GM12873 (cell line): ENCODE results near the gene ADAM12.

Experiments used
- CTCF ChIP-seq: IDR thresholded peaks from 2 replicates; pipeline ENCODE4 v1.5.1; 2012; ENCODE audit warnings: low read depth, mild to moderate bottlenecking, moderate library complexity, low read length, control low read depth; ENCODE audit not compliant: insufficient read depth; ENCODE audit errors: missing control alignments

Gene ADAM12

GRCh38 chr10:126059076-126059826 is 329.0 kb downstream of the ADAM12 start:
- TF ChIP-seq CTCF = no peak

GRCh38 chr10:126058507-126058906 is 329.8 kb downstream of the ADAM12 start:
- no peak for TF ChIP-seq CTCF

DNA sequence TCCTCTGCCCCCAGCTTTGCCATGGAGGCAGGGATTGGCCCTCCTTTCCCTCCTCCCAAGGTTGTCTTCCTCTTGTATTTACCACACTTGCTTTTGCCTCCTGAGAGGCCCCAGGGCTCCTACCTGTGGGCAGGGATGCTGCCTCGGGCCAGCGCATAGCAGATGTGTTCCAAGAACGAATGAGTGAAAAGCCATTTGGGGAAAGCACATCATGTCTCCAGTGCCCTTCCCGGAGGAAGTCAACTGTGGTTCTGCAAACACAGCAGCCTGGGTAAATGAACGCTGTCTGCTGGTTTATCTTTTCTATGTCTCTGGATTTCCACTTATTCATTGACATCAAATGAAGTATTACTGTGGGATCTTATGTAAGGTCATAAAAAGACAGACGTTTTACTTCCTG is 330.2 kb downstream of the ADAM12 start:
- no peak for TF ChIP-seq CTCF

DNA sequence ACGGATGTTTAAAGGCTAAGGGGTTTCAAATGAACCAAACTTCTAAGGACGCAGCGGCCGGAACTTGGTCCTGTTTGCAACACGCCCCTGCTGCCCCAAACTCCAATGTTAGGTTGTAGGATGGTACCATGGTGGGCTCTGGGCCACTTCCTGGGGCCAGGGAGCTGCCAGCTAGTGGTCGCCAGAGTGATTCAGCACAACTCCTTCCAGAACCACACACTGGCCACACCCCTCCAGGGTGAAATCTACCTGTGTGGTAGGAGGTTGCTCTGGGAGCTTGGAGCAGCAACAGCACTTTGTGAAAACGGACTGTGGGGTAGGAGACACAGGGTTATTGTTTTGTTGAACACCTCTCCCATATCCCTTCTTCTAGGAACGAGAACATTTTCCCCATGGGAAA is 330.8 kb downstream of the ADAM12 start:
- TF ChIP-seq CTCF = no peak

DNA sequence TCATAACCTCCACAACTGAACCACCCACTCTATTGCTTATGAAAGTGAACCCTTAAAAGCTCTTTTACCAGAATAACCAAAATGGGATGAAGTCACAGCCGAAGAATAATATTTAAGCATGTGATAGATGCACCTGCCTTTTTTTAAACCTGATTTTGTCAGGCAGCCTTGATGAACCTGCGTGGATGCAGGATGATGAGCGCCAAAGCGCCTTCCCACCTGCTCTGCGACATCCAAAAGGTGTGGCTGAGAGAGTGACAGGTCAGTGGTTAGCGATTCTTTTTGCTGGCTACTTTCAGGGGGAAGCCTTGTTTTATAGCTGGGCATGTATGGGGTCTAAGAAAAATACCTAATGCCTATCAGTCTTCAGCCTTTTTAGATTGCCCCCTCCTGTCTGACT is 334.1 kb downstream of the ADAM12 start:
- no peak for TF ChIP-seq CTCF

DNA sequence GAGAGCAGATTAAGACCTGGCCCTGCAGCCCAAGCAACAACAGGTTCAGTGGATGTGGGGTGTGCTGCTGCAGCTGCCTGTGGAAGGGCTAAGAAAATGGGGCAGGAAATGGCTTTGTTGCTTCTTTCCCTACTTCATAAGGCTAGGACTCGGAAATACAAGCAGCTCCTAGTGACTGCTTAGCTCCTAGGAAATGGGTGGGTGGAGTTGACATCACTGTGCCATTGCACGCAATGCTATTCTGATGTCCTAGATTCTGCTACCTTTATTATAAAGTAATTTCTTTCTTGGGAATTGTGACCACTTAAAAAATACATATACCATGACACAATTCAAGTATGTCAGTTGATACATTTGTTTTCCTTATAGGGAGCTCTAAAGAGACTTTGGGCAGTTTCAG is 336.1 kb downstream of the ADAM12 start:
- TF ChIP-seq CTCF = no peak

DNA sequence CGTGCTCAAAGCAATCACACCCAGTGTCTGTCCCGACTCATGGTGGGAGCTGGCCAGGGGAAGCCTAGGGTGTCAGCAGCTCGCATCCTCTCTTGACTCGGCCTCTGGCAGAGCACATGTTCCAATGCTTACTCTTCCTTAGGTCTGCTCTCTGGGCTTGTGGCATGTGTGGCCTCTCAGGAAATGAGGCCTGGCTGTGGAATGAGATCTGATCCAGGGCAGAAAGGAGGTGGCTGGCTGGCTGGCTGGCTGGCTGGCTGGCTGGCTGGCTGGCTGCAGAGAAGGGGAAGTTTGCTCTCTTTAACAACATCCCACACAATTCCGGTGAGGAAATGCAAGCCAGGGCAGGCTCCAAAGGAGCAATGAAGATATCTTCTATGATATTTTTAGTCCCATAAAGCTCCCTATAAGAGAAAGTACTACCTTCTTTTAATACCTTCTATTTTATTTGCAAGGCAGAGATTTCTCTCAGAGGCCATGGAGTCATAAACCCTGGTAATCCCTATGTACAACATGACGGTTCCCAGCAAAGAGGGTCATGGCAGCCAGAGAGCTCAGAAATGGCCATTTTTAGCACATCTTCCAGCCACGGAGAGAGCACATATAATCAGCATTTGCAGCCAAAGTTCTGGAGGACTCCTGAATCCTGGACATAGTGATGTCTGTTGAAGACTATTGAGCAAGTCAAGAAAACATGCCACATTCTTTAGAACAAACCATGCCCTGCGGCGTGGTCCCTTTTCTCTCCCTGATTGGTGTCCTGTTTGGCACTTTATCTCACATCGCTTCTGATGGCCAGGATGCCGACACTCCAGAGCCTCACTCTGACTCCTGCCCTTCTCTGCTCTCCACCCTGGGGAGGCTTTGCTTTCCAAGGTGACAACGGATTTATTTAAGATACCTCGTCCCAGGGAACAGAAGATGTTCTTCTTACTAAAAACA is 338.2 kb downstream of the ADAM12 start:
- no peak for TF ChIP-seq CTCF
